Stimulated activated CD4-positive, alpha-beta T cell treated with anti-CD3 and anti-CD28 coated beads, TNF-alpha, amount 100 ng/mL, for 4 hours (primary cell): Measurements from ENCODE around the gene COL23A1.

ENCODE experiments used
- DNase-seq, 3 experiments: peaks; one replicate each; pipeline ENCODE4 v3.0.0-alpha.2; 2020; ENCODE audit warnings: low read depth in 3 of 3

COL23A1 gene

GRCh38 chr5:178424810-178425177, 165.4 kb downstream of the COL23A1 start:
- no peak for DNase-seq

- no peak for DNase-seq
Measured at GRCh38 chr5:178423901-178424809, 166.0 kb downstream of the COL23A1 start.

- no peak for DNase-seq
Measured at GRCh38 chr5:178423431-178423830, 166.8 kb downstream of the COL23A1 start.

GRCh38 chr5:178422400-178422775, 167.8 kb downstream of the COL23A1 start:
- DNase-seq = no peak

- DNase-seq = no peak
Measured at GRCh38 chr5:178421699-178422399, 168.3 kb downstream of the COL23A1 start.

GRCh38 chr5:178421128-178421527, 169.1 kb downstream of the COL23A1 start:
- no peak for DNase-seq

- DNase-seq = no peak
Measured at GRCh38 chr5:178420354-178420781, 169.8 kb downstream of the COL23A1 start.

- no peak for DNase-seq
Measured at GRCh38 chr5:178419651-178420050, 170.5 kb downstream of the COL23A1 start.

- no peak for DNase-seq
Measured at GRCh38 chr5:178419196-178419595, 171.0 kb downstream of the COL23A1 start.

GRCh38 chr5:178418471-178419010, 171.7 kb downstream of the COL23A1 start:
- DNase-seq = no peak

GRCh38 chr5:178418031-178418430, 172.2 kb downstream of the COL23A1 start:
- DNase-seq = no peak

GRCh38 chr5:178417391-178417811, 172.8 kb downstream of the COL23A1 start:
- no peak for DNase-seq

GRCh38 chr5:178416919-178417318, 173.3 kb downstream of the COL23A1 start:
- DNase-seq = no peak

GRCh38 chr5:178416206-178416882, 173.8 kb downstream of the COL23A1 start:
- no peak for DNase-seq

- no peak for DNase-seq
Measured at GRCh38 chr5:178415353-178415752, 174.8 kb downstream of the COL23A1 start.

GRCh38 chr5:178413988-178414387, 176.2 kb downstream of the COL23A1 start:
- DNase-seq = no peak

GRCh38 chr5:178411083-178411482, 179.1 kb downstream of the COL23A1 start:
- DNase-seq = no peak

- no peak for DNase-seq
Measured at GRCh38 chr5:178407646-178408045, 182.5 kb downstream of the COL23A1 start.

GRCh38 chr5:178404987-178405386, 185.2 kb downstream of the COL23A1 start:
- DNase-seq = no peak

GRCh38 chr5:178403956-178404600, 186.1 kb downstream of the COL23A1 start:
- no peak for DNase-seq

- no peak for DNase-seq
Measured at GRCh38 chr5:178403351-178403750, 186.8 kb downstream of the COL23A1 start.

GRCh38 chr5:178399701-178400095, 190.5 kb downstream of the COL23A1 start:
- no peak for DNase-seq
